Measurements from ENCODE around the gene NTNG2.

- TF ChIP-seq CTCF (IDR thresholded peaks at IDR 0.05; ENCODE audit: low read length): no peak
- no peak for TF ChIP-seq EZH2 (IDR thresholded peaks at IDR 0.05; ENCODE audit: borderline replicate concordance, low read length)
These were observed 10.3 kb downstream of the NTNG2 start for GRCh38 chr9:132172185-132172584.

Measured in OCI-LY1 (cell line).